22Rv1 (cell line): ENCODE results near the gene MPRIP.

ENCODE experiments used
- H3K27ac ChIP-seq: fragments of 450-650 bp; 2 replicates; pipeline ENCODE4 v1.5.1; 2017
- ZFX ChIP-seq: fragments of 450-650 bp; IDR thresholded peaks from 2 replicates; pipeline ENCODE4 v1.6.1; 2017; ENCODE audit warnings: antibody characterized with exemption, borderline replicate concordance
- TF ChIP-seq, protein P1 (sequence below): fragments of 450-650 bp; IDR thresholded peaks from 2 replicates; pipeline ENCODE4 v1.5.1; 2017; ENCODE audit warnings: mild to moderate bottlenecking

Gene MPRIP

DNA sequence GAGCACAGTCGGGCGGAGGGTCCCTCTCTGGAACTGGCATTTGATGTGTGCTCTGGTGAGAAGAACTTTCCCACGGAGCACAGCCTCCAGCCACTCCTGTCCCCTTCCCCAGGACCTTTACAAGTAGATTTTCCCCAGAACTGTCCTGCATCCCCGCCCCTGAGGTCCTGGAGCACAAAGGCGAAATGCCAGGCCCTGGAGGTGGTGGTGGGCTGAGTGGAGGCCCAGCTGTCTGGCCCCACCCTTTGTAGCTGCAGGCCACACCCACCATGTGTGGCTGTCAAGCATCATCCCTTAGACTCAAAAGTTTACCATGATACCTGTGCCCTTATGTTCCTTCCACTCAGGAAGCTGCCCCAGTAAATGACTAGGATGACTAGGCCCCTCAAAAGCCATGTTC lies 126.1 kb downstream of the MPRIP start:
- no peak for TF ChIP-seq ZFX
- TF ChIP-seq, protein P1, sequence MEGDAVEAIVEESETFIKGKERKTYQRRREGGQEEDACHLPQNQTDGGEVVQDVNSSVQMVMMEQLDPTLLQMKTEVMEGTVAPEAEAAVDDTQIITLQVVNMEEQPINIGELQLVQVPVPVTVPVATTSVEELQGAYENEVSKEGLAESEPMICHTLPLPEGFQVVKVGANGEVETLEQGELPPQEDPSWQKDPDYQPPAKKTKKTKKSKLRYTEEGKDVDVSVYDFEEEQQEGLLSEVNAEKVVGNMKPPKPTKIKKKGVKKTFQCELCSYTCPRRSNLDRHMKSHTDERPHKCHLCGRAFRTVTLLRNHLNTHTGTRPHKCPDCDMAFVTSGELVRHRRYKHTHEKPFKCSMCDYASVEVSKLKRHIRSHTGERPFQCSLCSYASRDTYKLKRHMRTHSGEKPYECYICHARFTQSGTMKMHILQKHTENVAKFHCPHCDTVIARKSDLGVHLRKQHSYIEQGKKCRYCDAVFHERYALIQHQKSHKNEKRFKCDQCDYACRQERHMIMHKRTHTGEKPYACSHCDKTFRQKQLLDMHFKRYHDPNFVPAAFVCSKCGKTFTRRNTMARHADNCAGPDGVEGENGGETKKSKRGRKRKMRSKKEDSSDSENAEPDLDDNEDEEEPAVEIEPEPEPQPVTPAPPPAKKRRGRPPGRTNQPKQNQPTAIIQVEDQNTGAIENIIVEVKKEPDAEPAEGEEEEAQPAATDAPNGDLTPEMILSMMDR: no peak
- H3K27ac ChIP-seq: no peak overlapping the region

DNA sequence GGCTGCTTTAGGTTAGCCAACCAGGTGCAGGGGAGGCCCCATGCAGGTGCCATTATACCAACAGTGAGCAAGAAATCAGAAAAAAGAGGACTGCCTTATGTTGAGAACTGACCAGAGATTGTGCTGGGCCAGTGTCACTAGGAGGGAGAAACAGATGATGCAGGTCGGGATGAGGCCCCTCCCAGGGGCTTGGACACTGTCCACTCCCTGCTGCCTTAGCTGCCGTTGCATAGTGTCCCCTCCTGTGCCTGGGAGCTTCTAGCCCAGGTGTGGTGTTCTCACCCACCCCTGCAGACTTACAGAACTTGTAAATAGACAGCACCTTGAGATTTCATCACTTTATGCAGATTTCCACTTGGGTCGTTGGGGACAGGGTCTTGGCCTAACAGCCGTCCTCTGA lies 127.1 kb downstream of the MPRIP start:
- TF ChIP-seq ZFX: no peak
- TF ChIP-seq, protein P1: no peak
- H3K27ac ChIP-seq: no peak overlapping the region

DNA sequence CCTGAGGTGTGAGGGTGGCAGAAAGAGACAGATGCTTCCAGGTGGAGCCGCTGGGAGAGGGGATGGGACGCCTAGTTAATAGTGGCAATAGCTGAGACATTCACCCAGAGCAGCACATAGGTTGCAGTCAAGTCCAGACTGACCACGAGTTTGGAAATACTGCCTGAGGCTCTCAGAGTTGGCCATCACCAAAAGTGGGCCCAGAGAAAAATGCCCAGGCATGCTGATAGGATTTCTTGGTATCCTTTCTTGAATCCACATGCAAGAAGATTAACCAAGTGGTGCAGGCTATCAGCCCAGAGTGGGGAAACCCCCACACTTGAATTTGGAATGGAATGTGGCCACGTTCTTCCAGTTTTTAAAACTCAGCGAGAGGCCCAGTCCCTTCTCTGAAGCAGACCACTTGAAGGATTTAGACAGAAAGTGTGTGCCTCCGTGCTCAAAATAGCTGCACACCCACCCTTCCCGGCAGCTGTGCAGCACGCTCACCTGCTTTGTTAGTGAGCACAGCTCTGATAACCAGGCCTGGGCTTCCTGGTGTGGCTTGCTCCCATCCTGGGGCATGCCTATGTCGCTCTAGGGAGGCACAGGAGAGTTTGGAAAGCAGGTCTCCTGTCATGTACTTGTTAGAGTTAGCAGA lies 128.2 kb downstream of the MPRIP start:
- H3K27ac ChIP-seq: no peak overlapping the region
- TF ChIP-seq, protein P1: no peak
- TF ChIP-seq ZFX: no peak

DNA sequence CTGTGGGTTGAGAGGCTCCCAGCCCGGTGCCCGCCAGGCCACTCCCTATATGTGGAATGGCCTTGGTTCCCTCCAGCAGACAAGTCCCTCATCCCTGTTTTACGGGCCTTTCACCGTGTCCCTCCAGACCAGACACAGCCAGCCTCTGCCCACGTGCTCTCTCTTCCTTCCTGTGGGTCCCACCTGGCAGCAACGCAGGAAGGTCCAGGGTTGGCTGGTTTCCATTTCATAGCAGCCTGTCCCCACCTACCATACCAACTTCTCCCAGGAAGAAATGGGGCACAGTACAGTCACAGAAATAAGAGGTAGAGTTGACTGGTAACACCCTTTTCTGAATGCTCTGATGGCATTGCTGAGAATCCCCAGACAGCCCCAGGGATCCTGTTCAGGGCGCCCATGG lies 128.9 kb downstream of the MPRIP start:
- no peak overlapping the region for H3K27ac ChIP-seq
- TF ChIP-seq ZFX: no peak
- TF ChIP-seq, protein P1: no peak

DNA sequence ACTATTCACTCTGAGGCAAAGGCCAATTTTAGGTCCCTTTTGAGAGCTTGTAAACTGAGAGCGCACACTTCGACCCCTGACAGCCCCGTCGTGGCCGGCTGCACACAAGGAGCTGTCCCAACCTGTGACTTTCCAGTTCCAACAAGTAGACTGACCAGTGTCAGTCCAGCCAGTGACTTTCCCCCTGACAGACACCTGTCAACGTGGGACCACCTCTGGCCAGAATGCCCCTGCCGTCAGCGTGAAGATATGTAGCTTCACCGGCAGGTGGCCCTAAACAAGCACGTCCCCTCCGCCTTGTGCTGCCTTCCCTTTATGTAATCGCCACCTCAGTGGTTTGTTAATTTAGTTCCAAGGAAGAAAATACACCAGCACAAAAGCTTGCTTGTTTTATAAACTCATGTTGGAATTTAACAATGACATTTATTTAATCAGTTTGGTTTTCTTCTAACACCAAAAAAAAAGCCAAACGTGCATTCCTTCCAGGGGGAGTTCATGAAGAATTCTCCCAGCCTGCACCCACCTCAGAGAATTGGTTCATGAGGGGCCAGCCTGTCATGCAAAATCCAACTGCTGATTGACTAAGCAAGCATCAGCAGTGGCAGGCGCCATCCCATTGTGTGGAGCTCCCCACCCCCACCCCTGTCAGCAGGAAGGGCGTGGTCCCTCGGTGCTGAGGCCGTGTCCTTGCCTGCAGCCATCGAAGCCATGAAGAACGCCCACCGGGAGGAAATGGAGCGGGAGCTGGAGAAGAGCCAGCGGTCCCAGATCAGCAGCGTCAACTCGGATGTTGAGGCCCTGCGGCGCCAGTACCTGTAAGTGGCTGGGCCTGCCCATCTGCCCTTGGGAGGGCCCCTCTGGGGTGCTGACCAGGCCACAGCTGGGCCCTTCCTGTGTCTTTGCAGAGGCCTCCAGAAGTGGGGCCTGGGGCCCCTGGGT lies 130.0 kb downstream of the MPRIP start:
- H3K27ac ChIP-seq: no peak overlapping the region
- TF ChIP-seq ZFX: no peak
- TF ChIP-seq, protein P1: no peak

DNA sequence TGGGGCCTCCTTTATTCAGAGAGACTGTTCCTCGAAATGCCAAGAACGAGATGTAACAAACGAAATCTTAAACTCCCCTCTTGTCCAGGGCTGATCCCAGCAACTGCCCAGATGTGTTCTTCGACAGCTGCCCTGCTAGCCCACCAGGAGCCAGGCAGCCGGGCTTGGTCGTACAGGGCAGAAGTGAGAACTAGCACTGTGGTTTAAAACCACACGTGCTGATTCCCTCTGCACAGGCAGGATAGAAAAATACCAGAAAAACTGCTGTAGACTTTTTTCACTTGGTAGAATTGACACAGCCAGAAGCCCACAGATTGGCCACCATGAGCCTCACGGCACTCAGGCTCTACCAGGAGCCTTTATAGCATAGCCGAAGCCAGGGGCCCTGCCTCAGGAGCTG lies 130.7 kb downstream of the MPRIP start:
- H3K27ac ChIP-seq: no peak overlapping the region
- TF ChIP-seq, protein P1: no peak
- TF ChIP-seq ZFX: no peak

DNA sequence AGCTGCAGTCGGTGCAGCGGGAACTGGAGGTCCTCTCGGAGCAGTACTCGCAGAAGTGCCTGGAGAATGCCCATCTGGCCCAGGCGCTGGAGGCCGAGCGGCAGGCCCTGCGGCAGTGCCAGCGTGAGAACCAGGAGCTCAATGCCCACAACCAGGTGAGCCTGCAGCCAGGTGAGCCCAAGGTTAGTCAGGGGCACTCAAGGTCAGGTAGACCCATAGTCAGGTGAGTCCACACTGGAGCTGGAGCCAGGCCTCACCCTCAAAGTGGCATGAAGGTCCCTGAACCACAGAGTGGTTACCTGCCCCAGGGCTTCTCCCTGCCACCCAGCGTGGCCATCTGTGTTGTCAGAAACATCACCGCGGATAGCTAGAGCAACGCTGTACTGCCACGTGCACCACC lies 131.7 kb downstream of the MPRIP start:
- TF ChIP-seq ZFX: no peak
- TF ChIP-seq, protein P1: no peak
- no peak overlapping the region for H3K27ac ChIP-seq
